GM12874 (cell line): ENCODE data around the gene RAB44.
A peak's percentile ranks its signal among the peaks of the same experiment; 100 is the strongest.

Source experiments
- CTCF ChIP-seq: IDR thresholded peaks from 2 replicates; pipeline ENCODE4 v1.5.1; 2011; ENCODE audit warnings: low read depth, mild to moderate bottlenecking, control low read depth, low read length, moderate library complexity; ENCODE audit not compliant: insufficient read depth

Gene RAB44

GRCh38 chr6:36700071-36700812 is 2.6 kb downstream of the RAB44 start:
- no peak for TF ChIP-seq CTCF

- TF ChIP-seq CTCF, result no peak
These were observed 3.2 kb downstream of the RAB44 start for GRCh38 chr6:36700831-36701230.

GRCh38 chr6:36701401-36701991 is 3.9 kb downstream of the RAB44 start:
- TF ChIP-seq CTCF, result peak; percentile 57; the same call in 1 of the 2 replicates

- no peak for TF ChIP-seq CTCF
These were observed 5.0 kb downstream of the RAB44 start for GRCh38 chr6:36702656-36703055.

GRCh38 chr6:36703081-36703606 is 5.5 kb downstream of the RAB44 start:
- TF ChIP-seq CTCF, result no peak

GRCh38 chr6:36703982-36704381 is 6.4 kb downstream of the RAB44 start:
- no peak for TF ChIP-seq CTCF

- no peak for TF ChIP-seq CTCF
These were observed 8.7 kb downstream of the RAB44 start for GRCh38 chr6:36706339-36706738.
